PC-3 (cell line): Measurements from ENCODE around the gene ATP1B1. TPM values are rescaled to one million over a fixed set of nuclear protein-coding genes. Genes with fewer than 3 reads are reported as not detected.

Experiments
- ATAC-seq: fragments of 200-7000 bp; cut with Tn5 transposase; 2 replicates; pipeline ENCODE4 v1.9.1; 2020; ENCODE audit warnings: mild to moderate bottlenecking, moderate library complexity
- BruUV-seq: library from RNA; stranded (reverse); fragments of 400-500 nt; replicated peaks from 2 replicates; lab custom pipeline; 2021; lab: Mats Ljungman, UMichigan
- CTCF ChIA-PET: fragments of 300-600 bp; sonication (Branson Sonifier 250); formaldehyde crosslinking; loops from one replicate; lab custom pipeline; 2022; ENCODE audit warnings: antibody characterized with exemption; lab: Charles Lee
- POLR2A ChIA-PET: fragments of 300-600 bp; sonication (Branson Sonifier 250); formaldehyde crosslinking; loops from one replicate; lab custom pipeline; 2022; ENCODE audit warnings: antibody characterized with exemption; ENCODE audit not compliant: unreplicated experiment; lab: Charles Lee
- DNase-seq: peaks from one replicate; pipeline ENCODE4 v3.0.0-alpha.2; 2015
- H2AFZ ChIP-seq: fragments of 300-600 bp; sonication (generic); 2 replicates; pipeline ENCODE4 v1.6.0; 2016; ENCODE audit warnings: antibody characterized with exemption, low read length
- H3F3A ChIP-seq: fragments of 300-600 bp; sonication (generic); one replicate; pipeline ENCODE4 v1.6.0; 2017; ENCODE audit warnings: antibody characterized with exemption, low read length, control low read depth, mild to moderate bottlenecking; ENCODE audit not compliant: unreplicated experiment
- H3K27ac ChIP-seq: fragments of 300-600 bp; sonication (generic); 2 replicates; pipeline ENCODE4 v1.5.1; 2016; ENCODE audit warnings: mild to moderate bottlenecking, low read length
- H3K27me3 ChIP-seq: fragments of 300-600 bp; sonication (generic); 2 replicates; pipeline ENCODE4 v1.6.1; 2016; ENCODE audit warnings: low read length, mixed read lengths
- H3K36me3 ChIP-seq: fragments of 300-600 bp; sonication (generic); 2 replicates; pipeline ENCODE4 v1.6.1; 2016; ENCODE audit warnings: low read depth, mixed run types, low read length, mixed read lengths
- H3K4me1 ChIP-seq: fragments of 300-600 bp; sonication (generic); 2 replicates; pipeline ENCODE4 v1.5.1; 2016; ENCODE audit warnings: low read length; ENCODE audit not compliant: insufficient read depth
- H3K4me2 ChIP-seq: fragments of 300-600 bp; sonication (generic); 2 replicates; pipeline ENCODE4 v1.6.0; 2016; ENCODE audit warnings: low read length
- H3K4me3 ChIP-seq: fragments of 300-600 bp; sonication (generic); 2 replicates; pipeline ENCODE4 v1.5.1; 2016; ENCODE audit warnings: mild to moderate bottlenecking, low read length, mixed read lengths
- H3K79me2 ChIP-seq: fragments of 300-600 bp; sonication (generic); 2 replicates; pipeline ENCODE4 v1.6.1; 2017; ENCODE audit warnings: low read length, mixed read lengths
- H3K9ac ChIP-seq: fragments of 300-600 bp; sonication (generic); 2 replicates; pipeline ENCODE4 v1.6.0; 2016; ENCODE audit warnings: mild to moderate bottlenecking, low read length
- H3K9me2 ChIP-seq: fragments of 300-600 bp; sonication (generic); replicated peaks from 2 replicates; pipeline ENCODE4 v1.6.1; 2016; ENCODE audit warnings: mixed run types, low read length, mixed read lengths
- H3K9me3 ChIP-seq: fragments of 300-600 bp; sonication (generic); 2 replicates; pipeline ENCODE4 v1.6.1; 2016; ENCODE audit warnings: low read length, mixed read lengths
- H4K20me1 ChIP-seq: fragments of 300-600 bp; sonication (generic); 2 replicates; pipeline ENCODE4 v1.6.1; 2016; ENCODE audit warnings: low read length, mixed read lengths
- CTCF ChIP-seq: fragments of 300-600 bp; sonication (generic); conservative IDR thresholded peaks from 2 replicates; pipeline ENCODE4 v1.5.1; 2017; ENCODE audit warnings: antibody characterized with exemption, low read depth, mild to moderate bottlenecking, low read length
- EZH2 ChIP-seq: fragments of 300-600 bp; sonication (generic); IDR thresholded peaks from one replicate; pipeline ENCODE4 v1.6.1; 2017; ENCODE audit warnings: antibody characterized with exemption, mild to moderate bottlenecking, low read length; ENCODE audit not compliant: unreplicated experiment
- EZH2phosphoT487 ChIP-seq: fragments of 300-600 bp; sonication (generic); IDR thresholded peaks from 2 replicates; pipeline ENCODE4 v1.6.1; 2018; ENCODE audit warnings: mild to moderate bottlenecking, antibody characterized with exemption, low read length, borderline replicate concordance
- intact Hi-C: fragments of 100-400 bp; cut with micrococcal nuclease; formaldehyde crosslinking; loops from 2 replicates; pipeline ENCODE4 v1.9.0; 2023
- total RNA-seq: library from RNA; depleted of rRNA; stranded (reverse); fragments of >200 nt; gene quantifications from 2 replicates; pipeline ENCODE4 v1.2.3, GENCODE V29; 2014

The ATP1B1 gene
- total RNA-seq, 1 experiment from 2014 or later = 68.7 TPM

- Histone ChIP-seq H4K20me1 (no peaks in the 10 kb centered on the region), H3F3A (no peaks in the 10 kb centered on the region), H3K4me2 (no peak overlapping the region), H3K27me3 (no peaks in the 10 kb centered on the region), H3K36me3 (no peaks in the 10 kb centered on the region), H3K27ac (no peak overlapping the region), H3K4me3 (no peak overlapping the region), H3K9me2 (no peaks in the 10 kb centered on the region), H2AFZ (no peak overlapping the region), H3K79me2 (no peaks in the 10 kb centered on the region), H3K4me1 (no peaks in the 10 kb centered on the region), H3K9me3 (no peaks in the 10 kb centered on the region), H3K9ac (no peak overlapping the region)
- DNase-seq = no peak
- no peak for TF ChIP-seq EZH2phosphoT487
- no peak for TF ChIP-seq CTCF
- TF ChIP-seq EZH2 = no peak
- BruUV-seq = no TSS peak
- ChIA-PET POLR2A (no interaction called here), CTCF (no interaction called here)
- no peak for ATAC-seq
- intact Hi-C loops = no loop called here
Observed at GRCh38 chr1:169081503-169082123, 24.9 kb upstream of the ATP1B1 start.

- Histone ChIP-seq H3K9me2 (no peaks in the 10 kb centered on the region), H3K4me2 (no peak overlapping the region), H3F3A (no peaks in the 10 kb centered on the region), H3K27ac (no peak overlapping the region), H3K36me3 (no peaks in the 10 kb centered on the region), H4K20me1 (no peaks in the 10 kb centered on the region), H3K4me3 (no peak overlapping the region), H3K27me3 (no peaks in the 10 kb centered on the region), H3K9me3 (no peaks in the 10 kb centered on the region), H3K79me2 (no peaks in the 10 kb centered on the region), H3K9ac (no peak overlapping the region), H3K4me1 (no peaks in the 10 kb centered on the region), H2AFZ (no peak overlapping the region)
- ChIA-PET CTCF (no interaction called here), POLR2A (no interaction called here)
- no peak for DNase-seq
- intact Hi-C loops = no loop called here
- BruUV-seq = no TSS peak
- TF ChIP-seq EZH2 = no peak
- TF ChIP-seq CTCF = no peak
- no peak for ATAC-seq
Observed at GRCh38 chr1:169085911-169086310, 20.6 kb upstream of the ATP1B1 start.

- no peaks in the 10 kb centered on the region for H3K4me1 ChIP-seq
- TF ChIP-seq CTCF (no peak), EZH2 (no peak), EZH2phosphoT487 (no peak)
- H3K9ac ChIP-seq = no peak overlapping the region
- no peaks in the 10 kb centered on the region for H3F3A ChIP-seq
- ChIA-PET POLR2A (no interaction called here), CTCF (interaction anchor here (1.0 kb wide), 1 partner anchor 26 kb away, joined by 3 read pairs; no protein-coding TSS in a partner anchor)
- BruUV-seq = no TSS peak
- intact Hi-C loops = no loop called here
- H3K9me3 ChIP-seq = no peaks in the 10 kb centered on the region
- H3K27ac ChIP-seq = no peak overlapping the region
- no peaks in the 10 kb centered on the region for H3K27me3 ChIP-seq
- no peak overlapping the region for H3K4me3 ChIP-seq
- ATAC-seq = no peak; the same call in 1 of the 2 replicates
- H3K36me3 ChIP-seq = no peaks in the 10 kb centered on the region
- H3K79me2 ChIP-seq = no peaks in the 10 kb centered on the region
- H3K9me2 ChIP-seq = no peaks in the 10 kb centered on the region
- no peak overlapping the region for H2AFZ ChIP-seq
- H4K20me1 ChIP-seq = no peaks in the 10 kb centered on the region
- H3K4me2 ChIP-seq = no peak overlapping the region
- DNase-seq = no peak
Observed at GRCh38 chr1:169086603-169087455, 19.7 kb upstream of the ATP1B1 start.
